ENCODE data around the gene CMSS1.

- no peak for TF ChIP-seq CTCF (IDR thresholded peaks at IDR 0.05)
- no peak for TF ChIP-seq EZH2 (IDR thresholded peaks at IDR 0.05; ENCODE audit: borderline replicate concordance, insufficient read depth, low read depth, low read length, poor library complexity, severe bottlenecking)
These were observed 346.1 kb downstream of the CMSS1 start for GRCh38 chr3:100163787-100164186.

All from B cell (primary cell).